Bronchus fibroblast of lung (primary cell): ENCODE data around the gene GLRX2. TPM values are rescaled to one million over a fixed set of nuclear protein-coding genes. Genes with fewer than 3 reads are reported as not detected.

ENCODE experiments used
- total RNA-seq: library from RNA; depleted of rRNA; stranded (reverse); fragments of >200 nt; gene quantifications from 2 replicates; pipeline ENCODE4 v1.2.3, GENCODE V29; 2015

Gene GLRX2
- total RNA-seq: 13.1 and 13.3 TPM in 2 replicates

GRCh38 chr1:193104907-193105820 is at the start of gene GLRX2:
Gene GLRX2 (minus strand): TSS chr1:193105414. CDS start chr1:193105382, 32 bp downstream.

GRCh38 chr1:193121616-193122593 is 16.7 kb upstream of the GLRX2 start, which contains the start of gene CDC73:
Gene CDC73 (plus strand): TSS chr1:193122031. CDS start chr1:193122201, 170 bp downstream.

DNA sequence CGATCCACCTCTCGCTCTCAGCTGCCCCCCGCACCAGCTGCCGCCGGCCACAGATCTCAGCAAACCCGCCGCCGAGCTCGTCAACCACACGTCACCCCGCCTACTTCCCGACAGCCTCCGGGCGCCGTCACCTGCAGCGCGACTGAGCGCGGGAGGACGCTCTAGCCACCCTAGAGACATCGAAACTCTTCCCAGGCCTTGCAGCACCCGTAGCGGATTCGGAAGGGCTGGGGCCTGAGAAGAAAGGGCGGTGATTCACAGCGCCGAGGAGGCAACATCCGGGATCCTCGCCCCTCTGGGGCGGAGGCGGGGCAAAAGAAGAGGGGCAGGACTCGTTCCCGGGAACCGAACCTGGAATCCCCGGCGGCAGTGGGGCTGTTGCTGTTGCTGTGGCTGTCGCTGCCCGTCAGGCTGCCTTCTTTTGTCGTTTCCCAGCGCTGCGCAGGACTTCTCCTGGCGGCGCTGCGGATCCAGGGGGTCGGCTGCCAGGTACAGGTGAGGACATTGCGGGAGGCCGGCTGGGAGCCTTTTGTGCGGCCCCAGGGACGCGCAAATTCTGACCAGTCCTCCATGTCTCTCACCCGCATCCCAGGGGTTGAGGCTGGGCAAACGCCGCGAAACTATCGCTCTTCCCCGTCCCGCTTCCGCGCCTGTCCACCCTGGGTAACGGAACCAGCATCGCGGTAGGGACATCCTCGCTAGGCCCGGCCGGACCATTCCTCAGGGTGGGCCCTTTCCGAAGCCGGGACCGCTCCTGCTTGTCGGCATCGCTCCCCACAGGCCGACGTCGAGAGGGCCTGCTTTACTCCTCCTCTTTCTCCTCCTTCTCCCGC is 45.7 kb downstream of the GLRX2 start, which contains the start of the genes RO60 and UCHL5:
RO60 (plus strand) TSS at position 331 of the 833 bp plus-strand sequence. CDS start 9,443 bp downstream, outside the sequence.
UCHL5 (minus strand) TSS at position 79 of the 833 bp plus-strand sequence. CDS start 100 bp downstream, outside the sequence.

Other genes starting within 250 kb of the GLRX2 start
- gene UCHL5, start 46.1 kb downstream of the GLRX2 start, total RNA-seq: 19.6 and 24.0 TPM in 2 replicates
- gene RO60, start 45.8 kb downstream of the GLRX2 start, total RNA-seq: 48.9 and 50.9 TPM in 2 replicates
- gene CDC73, start 16.6 kb upstream of the GLRX2 start, total RNA-seq: 11.4 and 11.6 TPM in 2 replicates
- 0.59 and 1.2 TPM in 2 replicates for gene B3GALT2, start 81.2 kb upstream of the GLRX2 start, total RNA-seq